Hepatocyte (in vitro differentiated cells): Measurements from ENCODE around the gene CREB5. TPM values are rescaled to one million over a fixed set of nuclear protein-coding genes. Genes with fewer than 3 reads are reported as not detected.
"Not testable (repeated sequence)": the region's sequence is repeated elsewhere in the genome, so short reads cannot be mapped to it uniquely, and the experiment has no call there.

ENCODE experiments used
- DNase-seq: peaks from one replicate; pipeline ENCODE4 v3.0.0-alpha.2; 2016; ENCODE audit warnings: low spot score
- H2AFZ ChIP-seq: fragments of 200-600 bp; sonication (generic); 2 replicates; pipeline ENCODE4 v1.6.0; 2016; ENCODE audit warnings: antibody characterized with exemption, mild to moderate bottlenecking
- H3K27ac ChIP-seq: fragments of 200-600 bp; sonication (generic); 2 replicates; pipeline ENCODE4 v1.5.1; 2016; ENCODE audit warnings: mild to moderate bottlenecking
- H3K27me3 ChIP-seq: fragments of 200-600 bp; sonication (generic); 2 replicates; pipeline ENCODE4 v1.6.1; 2016
- H3K36me3 ChIP-seq: fragments of 200-600 bp; sonication (generic); replicated peaks from 2 replicates; pipeline ENCODE4 v1.5.1; 2016; ENCODE audit warnings: low read depth; ENCODE audit not compliant: insufficient read depth
- H3K4me1 ChIP-seq: fragments of 200-600 bp; sonication (generic); 2 replicates; pipeline ENCODE4 v1.5.1; 2016; ENCODE audit warnings: mild to moderate bottlenecking, moderate library complexity; ENCODE audit not compliant: insufficient read depth
- H3K4me2 ChIP-seq: fragments of 200-600 bp; sonication (generic); 2 replicates; pipeline ENCODE4 v1.6.0; 2016
- H3K4me3 ChIP-seq: fragments of 200-600 bp; sonication (generic); 2 replicates; pipeline ENCODE4 v1.5.1; 2016; ENCODE audit warnings: mild to moderate bottlenecking
- H3K79me2 ChIP-seq: fragments of 200-600 bp; sonication (generic); 2 replicates; pipeline ENCODE4 v1.6.0; 2017; ENCODE audit warnings: mild to moderate bottlenecking
- H3K9me2 ChIP-seq: fragments of 200-600 bp; sonication (generic); replicated peaks from 2 replicates; pipeline ENCODE4 v1.6.0; 2017; ENCODE audit warnings: mild to moderate bottlenecking; ENCODE audit not compliant: insufficient read depth
- H3K9me3 ChIP-seq: fragments of 200-600 bp; sonication (generic); 2 replicates; pipeline ENCODE4 v1.5.1; 2016; ENCODE audit warnings: low read depth, mild to moderate bottlenecking
- H4K20me1 ChIP-seq: fragments of 200-600 bp; sonication (generic); 2 replicates; pipeline ENCODE4 v1.6.0; 2016; ENCODE audit warnings: mild to moderate bottlenecking; ENCODE audit not compliant: insufficient read depth, poor library complexity, severe bottlenecking
- CTCF ChIP-seq: fragments of 200-600 bp; sonication (generic); IDR thresholded peaks from 2 replicates; pipeline ENCODE4 v1.5.1; 2016; ENCODE audit warnings: antibody characterized with exemption, mild to moderate bottlenecking; ENCODE audit not compliant: poor library complexity
- EZH2 ChIP-seq: fragments of 200-600 bp; sonication (generic); IDR thresholded peaks from 2 replicates; pipeline ENCODE4 v1.6.1; 2016; ENCODE audit warnings: antibody characterized with exemption, mild to moderate bottlenecking, borderline replicate concordance
- EZH2phosphoT487 ChIP-seq: fragments of 200-600 bp; sonication (generic); IDR thresholded peaks from one replicate; pipeline ENCODE4 v1.6.1; 2018; ENCODE audit warnings: antibody characterized with exemption, mild to moderate bottlenecking, low read depth, moderate library complexity; ENCODE audit not compliant: unreplicated experiment, severe bottlenecking
- WGBS: methylation state at CpG from one replicate; pipeline ENCODE4 v1.1.6; 2016; ENCODE audit warnings: low lambda C conversion rate; ENCODE audit errors: missing lambda C conversion rate; 5-methylcytosine and 5-hydroxymethylcytosine counted together
- polyA plus RNA-seq: library from polyadenylated mRNA; unstranded; fragments of >200 nt; fragmentation: Nextera tagmentation; extraction: Ambion mirVana; gene quantifications from 2 replicates; pipeline ENCODE4 v1.2.1, GENCODE V29; 2016
- total RNA-seq: library from RNA; depleted of rRNA; stranded (reverse); fragments of >200 nt; gene quantifications from 2 replicates; pipeline ENCODE4 v1.2.3, GENCODE V29; 2014

Gene CREB5
- total and polyA plus RNA-seq, 2 experiments from 2014 or later, result 14.0 to 27.9 TPM

- 46% methylated on average over 2 of the region's 2 CpGs for WGBS
- Histone ChIP-seq H3K27ac (no peak overlapping the region), H3K27me3 (no peaks in the 10 kb centered on the region), H3K36me3 (no peaks in the 10 kb centered on the region), H3K4me2 (no peak overlapping the region), H3K4me1 (peaks cover 7% of the 10 kb centered on the region), H2AFZ (no peak overlapping the region), H3K4me3 (no peak overlapping the region), H4K20me1 (no peaks in the 10 kb centered on the region), H3K79me2 (no peaks in the 10 kb centered on the region), H3K9me3 (no peaks in the 10 kb centered on the region), H3K9me2 (no peaks in the 10 kb centered on the region)
- no peak for DNase-seq
- no peak for TF ChIP-seq CTCF
- no peak for TF ChIP-seq EZH2phosphoT487
- no peak for TF ChIP-seq EZH2
Observed at GRCh38 chr7:28597284-28597683, 185.0 kb downstream of the CREB5 start.

GRCh38 chr7:28598037-28598436, 185.7 kb downstream of the CREB5 start:
- not testable (repeated sequence) for H3K9me3 ChIP-seq, H3K27ac ChIP-seq, H4K20me1 ChIP-seq, H2AFZ ChIP-seq, DNase-seq, H3K79me2 ChIP-seq, H3K9me2 ChIP-seq, H3K4me2 ChIP-seq, H3K27me3 ChIP-seq, H3K4me1 ChIP-seq, H3K36me3 ChIP-seq, H3K4me3 ChIP-seq
- WGBS, result 97% methylated on average over 5 of the region's 5 CpGs

- no peak overlapping the region for H3K27ac ChIP-seq
- H4K20me1 ChIP-seq, result no peaks in the 10 kb centered on the region
- H3K4me3 ChIP-seq, result no peak overlapping the region
- H3K9me3 ChIP-seq, result no peaks in the 10 kb centered on the region
- peaks cover 7% of the 10 kb centered on the region for H3K4me1 ChIP-seq
- no peak overlapping the region for H3K4me2 ChIP-seq
- H3K9me2 ChIP-seq, result no peaks in the 10 kb centered on the region
- DNase-seq, result no peak
- TF ChIP-seq EZH2 (no peak), CTCF (no peak), EZH2phosphoT487 (no peak)
- no peaks in the 10 kb centered on the region for H3K36me3 ChIP-seq
- 92% methylated on average over 3 of the region's 3 CpGs for WGBS
- no peak overlapping the region for H2AFZ ChIP-seq
- H3K79me2 ChIP-seq, result no peaks in the 10 kb centered on the region
- no peaks in the 10 kb centered on the region for H3K27me3 ChIP-seq
Observed at GRCh38 chr7:28598586-28598985, 186.3 kb downstream of the CREB5 start.

- Histone ChIP-seq H4K20me1 (no peaks in the 10 kb centered on the region), H3K9me3 (no peaks in the 10 kb centered on the region), H3K9me2 (no peaks in the 10 kb centered on the region), H3K27ac (no peak overlapping the region), H3K4me2 (no peak overlapping the region), H3K4me3 (no peak overlapping the region), H3K27me3 (no peaks in the 10 kb centered on the region), H3K36me3 (no peaks in the 10 kb centered on the region), H2AFZ (no peak overlapping the region), H3K4me1 (peaks cover 1% of the 10 kb centered on the region), H3K79me2 (no peaks in the 10 kb centered on the region)
- WGBS, result 91% methylated on average over 5 of the region's 5 CpGs
- no peak for DNase-seq
- no peak for TF ChIP-seq EZH2
- no peak for TF ChIP-seq EZH2phosphoT487
- no peak for TF ChIP-seq CTCF
Observed at GRCh38 chr7:28599411-28599810, 187.1 kb downstream of the CREB5 start.
